Activated T-cell treated with anti-CD3 and anti-CD28 coated beads, Interleukin-2, amount 50 U/mL, for 24 hours (primary cell): ENCODE measurements around the gene C1QTNF12.
A peak's percentile ranks its signal among the peaks of the same experiment; 100 is the strongest.

ENCODE experiments used
- DNase-seq: peaks from one replicate; pipeline ENCODE4 v3.0.0-alpha.2; 2020
- H3K27ac Mint-ChIP-seq: 2 replicates; pipeline ENCODE4 v1.8.0; 2020; ENCODE audit warnings: mild to moderate bottlenecking, mixed read lengths
- H3K27me3 Mint-ChIP-seq: 2 replicates; pipeline ENCODE4 v1.8.0; 2020; ENCODE audit warnings: mixed read lengths
- H3K36me3 Mint-ChIP-seq: 2 replicates; pipeline ENCODE4 v1.8.0; 2020; ENCODE audit warnings: low read depth, mixed read lengths
- H3K4me1 Mint-ChIP-seq: 2 replicates; pipeline ENCODE4 v1.8.0; 2020; ENCODE audit warnings: low read depth, mixed read lengths
- H3K4me3 Mint-ChIP-seq: 2 replicates; pipeline ENCODE4 v1.8.0; 2020; ENCODE audit warnings: mild to moderate bottlenecking, moderate library complexity, mixed read lengths
- H3K9me3 Mint-ChIP-seq: 2 replicates; pipeline ENCODE4 v1.8.0; 2020; ENCODE audit warnings: mixed read lengths

The C1QTNF12 gene, protein sequence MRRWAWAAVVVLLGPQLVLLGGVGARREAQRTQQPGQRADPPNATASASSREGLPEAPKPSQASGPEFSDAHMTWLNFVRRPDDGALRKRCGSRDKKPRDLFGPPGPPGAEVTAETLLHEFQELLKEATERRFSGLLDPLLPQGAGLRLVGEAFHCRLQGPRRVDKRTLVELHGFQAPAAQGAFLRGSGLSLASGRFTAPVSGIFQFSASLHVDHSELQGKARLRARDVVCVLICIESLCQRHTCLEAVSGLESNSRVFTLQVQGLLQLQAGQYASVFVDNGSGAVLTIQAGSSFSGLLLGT

DNA sequence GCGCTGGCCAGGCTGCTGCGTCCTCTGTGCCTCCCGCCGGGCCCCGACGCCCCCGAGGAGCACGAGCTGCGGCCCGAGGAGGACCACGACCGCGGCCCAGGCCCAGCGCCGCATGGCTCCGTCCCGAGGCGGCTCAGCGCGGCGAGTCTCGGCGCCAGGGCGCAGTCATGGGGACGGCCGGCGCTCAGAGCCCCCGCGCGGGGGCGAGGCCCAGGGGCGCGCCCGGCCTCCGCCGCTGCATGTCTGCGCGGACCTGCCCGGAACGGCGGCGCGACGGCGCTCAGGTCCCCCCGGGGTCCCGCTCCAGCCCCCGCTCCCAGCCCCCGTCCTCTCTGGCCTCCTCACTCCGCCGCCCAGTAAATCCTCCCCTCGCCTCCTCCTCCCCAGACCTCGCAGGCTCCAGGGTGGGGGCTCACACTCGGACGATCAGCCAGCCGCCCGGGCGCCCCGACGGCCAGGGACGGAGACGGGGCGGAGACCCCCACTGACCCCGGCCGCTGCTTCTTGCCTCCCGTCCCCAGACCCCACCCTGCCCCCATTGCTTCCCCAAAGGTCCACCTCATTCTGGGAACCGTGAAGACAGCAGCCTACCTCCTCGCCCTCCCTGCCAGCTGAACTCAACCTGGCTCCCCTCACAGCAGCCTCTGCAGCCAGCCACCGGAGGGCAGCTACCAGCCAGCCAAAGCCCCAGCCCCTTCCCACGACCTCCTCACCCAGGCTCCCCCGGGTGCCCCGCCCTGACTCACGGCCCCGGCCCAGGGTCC lies at the start of gene C1QTNF12:
Gene C1QTNF12 (minus strand): TSS at position 146 of the 764 bp plus-strand sequence. CDS start 32 bp downstream, at position 114.
- Mint-ChIP-seq H3K27me3 (peaks cover 3% of the 10 kb centered on the region), H3K9me3 (no peaks in the 10 kb centered on the region), H3K36me3 (peaks cover 8% of the 10 kb centered on the region), H3K4me3 (no peak within 1 kb of the TSS), H3K27ac (no peak within 1 kb of the TSS), H3K4me1 (peaks cover 17% of the 10 kb centered on the region)
- no peak for DNase-seq

DNA sequence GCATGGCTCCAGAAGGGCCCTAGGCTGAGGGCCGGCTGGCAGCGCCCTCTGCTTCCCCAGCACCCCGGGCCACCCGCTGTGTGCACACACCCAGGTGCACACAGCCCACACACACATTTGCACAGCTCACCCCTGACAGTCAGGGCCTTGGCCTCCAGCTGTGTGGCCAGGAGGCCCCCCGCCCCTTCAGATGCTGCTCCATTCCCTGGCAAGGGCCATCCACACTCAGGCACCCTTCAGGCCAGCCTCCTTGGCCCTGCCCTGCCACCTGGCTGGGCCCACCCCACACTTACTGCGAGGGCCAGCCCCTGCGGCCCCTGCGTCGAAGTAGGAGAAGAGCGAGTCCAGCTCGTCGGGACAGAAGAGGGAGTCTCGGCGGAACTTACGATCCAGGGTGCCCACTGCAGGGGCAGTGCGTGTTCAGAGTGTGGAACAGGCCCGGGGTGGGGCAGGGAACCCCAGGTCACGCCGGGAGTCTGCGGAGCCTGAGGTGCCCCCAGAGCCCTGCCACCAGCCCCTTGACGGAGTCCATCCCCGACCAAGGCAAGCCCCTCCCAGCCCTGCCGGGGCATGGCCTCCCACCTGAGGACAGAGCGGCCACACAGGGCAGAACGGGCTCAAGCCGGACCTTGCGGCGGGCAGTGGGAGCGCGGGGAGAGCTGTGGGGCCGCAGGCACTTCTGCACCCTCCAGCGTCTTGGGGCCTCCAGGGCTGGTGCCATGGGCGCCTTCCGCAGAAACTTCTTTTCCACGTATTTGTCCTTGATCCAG lies 48.8 kb upstream of the C1QTNF12 start:
- Mint-ChIP-seq H3K4me1 (no peaks in the 10 kb centered on the region), H3K4me3 (no peak overlapping the region), H3K27me3 (no peaks in the 10 kb centered on the region), H3K9me3 (no peaks in the 10 kb centered on the region), H3K27ac (no peak overlapping the region), H3K36me3 (peaks cover 8% of the 10 kb centered on the region)
- no peak for DNase-seq

DNA sequence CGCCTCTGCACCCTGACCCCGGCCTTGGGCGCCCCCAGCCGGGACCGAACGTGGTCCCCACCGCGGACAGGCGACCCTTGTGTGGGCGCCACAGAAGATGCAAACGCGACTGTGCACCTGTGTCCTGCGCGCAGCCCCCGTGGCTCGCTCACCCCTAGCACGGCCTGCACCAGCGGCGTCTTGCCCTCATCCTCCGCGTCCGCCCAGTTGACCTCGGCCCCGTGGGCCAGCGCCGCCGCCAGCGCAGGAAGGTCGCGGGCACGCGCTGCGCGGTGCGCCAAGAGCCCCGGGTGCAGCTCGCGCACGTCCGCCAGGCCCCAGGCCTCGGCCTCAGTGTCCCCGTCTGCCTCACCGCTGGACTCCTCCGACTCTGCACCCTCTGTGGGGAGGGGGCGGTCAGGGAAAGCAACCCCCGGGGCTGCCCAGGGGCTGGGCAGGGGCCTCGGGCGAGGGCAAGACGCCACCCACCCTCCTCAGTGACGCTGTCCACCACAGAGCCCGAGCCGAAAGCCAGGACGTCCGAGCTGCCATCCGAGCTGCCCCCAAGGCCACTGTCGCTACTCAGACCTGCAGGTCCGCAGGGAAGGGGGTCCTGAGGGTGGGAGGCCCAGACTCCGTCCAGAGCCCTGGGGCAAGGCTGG lies 47.8 kb upstream of the C1QTNF12 start:
- Mint-ChIP-seq H3K4me1 (no peaks in the 10 kb centered on the region), H3K4me3 (no peak overlapping the region), H3K9me3 (no peaks in the 10 kb centered on the region), H3K27me3 (no peaks in the 10 kb centered on the region), H3K36me3 (peaks cover 8% of the 10 kb centered on the region), H3K27ac (no peak overlapping the region)
- DNase-seq = no peak

DNA sequence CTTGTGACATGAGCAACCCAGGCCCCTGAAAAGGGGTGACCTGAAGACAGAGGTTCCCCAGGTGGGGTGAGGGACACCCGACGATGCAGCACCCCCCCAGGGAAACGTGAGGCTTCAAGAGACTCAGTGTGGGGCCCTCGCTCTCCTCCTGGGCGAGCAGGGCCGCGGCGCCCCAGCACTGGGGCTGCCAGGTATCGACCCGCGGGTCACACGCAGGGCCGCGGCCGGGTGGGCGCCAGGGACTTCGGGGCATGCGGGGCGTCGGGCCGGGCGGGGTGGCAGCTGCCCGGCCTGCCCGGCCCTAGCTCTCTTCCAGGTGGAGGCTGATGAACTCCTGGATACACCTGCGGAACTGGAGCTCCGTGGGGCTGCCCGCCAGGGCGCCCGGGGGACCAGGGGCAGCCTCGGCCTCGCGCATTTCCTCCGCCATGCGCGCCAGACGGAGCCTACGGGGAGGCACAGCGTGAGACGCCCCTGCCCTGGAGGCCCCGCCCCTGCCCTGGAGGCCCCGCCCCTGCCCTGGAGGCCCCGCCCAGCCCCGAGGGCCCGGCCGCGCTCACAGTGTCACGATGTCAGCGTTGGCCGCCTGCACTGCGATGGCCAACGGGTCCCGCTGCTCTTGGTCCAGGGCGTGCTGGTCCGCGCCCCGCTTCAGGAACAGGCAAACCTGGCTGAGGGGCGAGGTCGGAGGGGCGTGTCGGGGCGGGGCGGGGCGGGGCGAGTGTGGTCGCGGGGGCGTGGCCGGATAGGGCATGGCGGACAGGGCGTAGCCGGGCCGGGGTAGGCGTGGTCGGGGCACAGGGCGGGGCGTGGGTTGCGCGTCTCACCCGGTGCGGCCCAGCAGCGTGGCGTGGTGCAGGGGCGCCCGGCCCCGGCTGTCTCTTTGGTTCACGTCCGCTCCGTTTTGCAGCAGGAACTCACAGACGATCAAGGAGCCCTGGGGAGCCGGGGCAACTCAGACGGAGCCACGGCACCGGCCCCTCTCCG lies 47.0 kb upstream of the C1QTNF12 start:
- peaks cover 8% of the 10 kb centered on the region for H3K36me3 Mint-ChIP-seq
- H3K9me3 Mint-ChIP-seq = no peaks in the 10 kb centered on the region

DNA sequence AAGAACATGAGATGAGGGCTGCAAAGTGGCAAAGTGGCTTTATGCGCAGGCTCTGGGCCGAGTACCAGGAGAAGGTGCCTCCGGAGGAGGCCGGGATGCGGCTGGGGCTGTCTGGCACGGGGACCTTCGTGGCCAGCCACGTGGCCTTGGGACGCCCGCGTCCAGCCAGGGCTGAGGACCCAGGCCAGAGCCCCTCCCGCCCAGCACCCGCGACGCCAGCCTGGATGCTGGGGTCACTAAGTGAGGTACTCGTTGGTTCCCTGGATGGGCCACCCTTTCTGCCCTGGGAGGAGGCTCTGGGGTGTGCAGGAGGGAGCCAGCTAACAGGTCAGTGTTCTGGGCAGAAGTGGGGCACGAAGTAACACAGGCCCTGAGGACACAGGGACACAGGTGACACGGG lies 46.3 kb upstream of the C1QTNF12 start:
- H3K36me3 Mint-ChIP-seq = peaks cover 6% of the 10 kb centered on the region
- DNase-seq = no peak
- H3K4me1 Mint-ChIP-seq = no peaks in the 10 kb centered on the region

More for the DNA sequence above, 47.0 kb upstream of the C1QTNF12 start:
- Mint-ChIP-seq H3K4me3 (no peak overlapping the region), H3K27ac (no peak overlapping the region), H3K4me1 (no peaks in the 10 kb centered on the region), H3K27me3 (no peaks in the 10 kb centered on the region)
- no peak for DNase-seq

DNA sequence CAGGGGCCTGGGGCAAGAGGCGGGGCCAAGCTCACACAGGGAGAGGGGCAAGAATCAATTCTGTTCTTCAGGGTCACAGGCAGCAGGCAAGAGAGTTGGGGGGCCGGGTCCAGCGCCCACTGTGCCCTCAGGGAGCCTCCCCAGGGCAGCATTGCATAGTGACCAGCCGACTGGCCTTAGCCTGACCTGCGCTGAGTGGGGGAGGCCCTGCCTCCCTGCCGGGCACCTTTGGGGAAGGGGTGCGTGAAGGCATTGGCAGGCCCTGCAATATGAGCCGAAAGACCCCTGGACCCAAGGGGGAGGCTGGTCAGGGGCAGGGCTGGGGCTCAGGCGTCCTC lies 45.9 kb upstream of the C1QTNF12 start:
- H3K27me3 Mint-ChIP-seq = no peaks in the 10 kb centered on the region
- no peak overlapping the region for H3K4me3 Mint-ChIP-seq
- H3K4me1 Mint-ChIP-seq = no peaks in the 10 kb centered on the region
- H3K36me3 Mint-ChIP-seq = peaks cover 6% of the 10 kb centered on the region
- no peak overlapping the region for H3K27ac Mint-ChIP-seq
- no peaks in the 10 kb centered on the region for H3K9me3 Mint-ChIP-seq
- no peak for DNase-seq

More for the DNA sequence above, 46.3 kb upstream of the C1QTNF12 start:
- Mint-ChIP-seq H3K27me3 (no peaks in the 10 kb centered on the region), H3K4me3 (no peak overlapping the region), H3K27ac (no peak overlapping the region), H3K9me3 (no peaks in the 10 kb centered on the region)

DNA sequence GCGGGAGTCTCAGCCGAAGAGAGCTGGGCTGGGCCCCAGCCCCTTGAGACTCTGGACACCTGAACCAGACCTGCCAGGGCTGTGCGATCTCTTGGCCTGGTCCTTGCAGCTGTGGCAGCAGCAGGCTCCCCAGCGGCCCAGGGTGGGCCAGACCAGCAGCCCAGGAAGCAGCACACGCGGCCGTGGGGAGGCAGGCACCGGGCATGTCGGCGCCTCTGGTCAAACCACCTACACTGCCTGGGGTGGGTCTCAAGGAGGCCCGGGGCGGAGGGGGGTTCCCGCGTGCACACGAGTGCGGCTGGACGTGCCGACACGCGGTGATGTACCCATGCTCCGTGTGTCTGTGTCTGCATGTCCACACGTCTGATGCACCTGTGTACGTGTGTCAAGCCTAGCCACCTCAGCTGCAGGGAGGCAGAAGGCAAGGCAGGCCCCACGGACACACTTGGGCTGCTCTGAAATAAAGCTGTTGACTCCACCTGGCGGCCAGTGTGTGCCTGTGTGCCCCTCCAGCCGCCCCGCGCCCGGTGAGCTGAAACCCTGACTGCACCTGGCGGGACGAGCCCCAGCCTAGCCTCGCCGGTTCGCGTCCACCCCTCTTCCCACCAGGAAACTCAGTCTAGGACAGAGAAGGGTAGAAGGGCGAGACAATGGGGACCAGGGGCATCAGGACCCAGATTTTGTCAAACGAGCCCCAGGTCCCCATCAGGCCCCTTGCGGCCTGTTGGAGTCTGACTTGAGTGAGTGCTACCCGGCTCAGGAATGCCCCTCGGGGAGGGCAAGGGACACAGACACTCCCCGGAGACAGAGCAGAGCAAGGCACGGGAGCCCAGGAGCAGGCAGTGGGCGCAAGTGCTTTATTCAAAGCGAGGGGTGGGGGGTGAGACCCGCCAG lies 45.3 kb upstream of the C1QTNF12 start:
- Mint-ChIP-seq H3K27me3 (no peaks in the 10 kb centered on the region), H3K4me1 (no peaks in the 10 kb centered on the region), H3K4me3 (no peak overlapping the region), H3K27ac (no peak overlapping the region), H3K9me3 (no peaks in the 10 kb centered on the region), H3K36me3 (peaks cover 6% of the 10 kb centered on the region)
- DNase-seq = peak; percentile 74

DNA sequence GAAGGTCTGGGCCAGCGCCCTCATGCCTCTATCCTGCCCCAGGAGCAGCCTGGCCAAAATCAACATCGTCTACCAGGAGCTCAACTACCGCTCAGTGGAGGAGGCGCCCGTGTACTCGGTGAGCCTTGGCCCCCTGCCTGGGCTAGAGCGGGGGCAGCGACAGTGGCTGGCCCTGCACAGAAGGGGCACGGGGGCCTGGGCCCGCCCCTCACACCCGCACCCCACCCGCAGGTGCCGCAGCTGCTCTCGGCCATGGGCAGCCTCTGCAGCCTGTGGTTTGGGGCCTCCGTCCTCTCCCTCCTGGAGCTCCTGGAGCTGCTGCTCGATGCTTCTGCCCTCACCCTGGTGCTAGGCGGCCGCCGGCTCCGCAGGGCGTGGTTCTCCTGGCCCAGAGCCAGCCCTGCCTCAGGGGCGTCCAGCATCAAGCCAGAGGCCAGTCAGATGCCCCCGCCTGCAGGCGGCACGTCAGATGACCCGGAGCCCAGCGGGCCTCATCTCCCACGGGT lies 44.6 kb upstream of the C1QTNF12 start:
- DNase-seq = no peak
- H3K27me3 Mint-ChIP-seq = no peaks in the 10 kb centered on the region
- H3K9me3 Mint-ChIP-seq = no peaks in the 10 kb centered on the region
- no peak overlapping the region for H3K27ac Mint-ChIP-seq
- H3K36me3 Mint-ChIP-seq = peaks cover 6% of the 10 kb centered on the region
- no peaks in the 10 kb centered on the region for H3K4me1 Mint-ChIP-seq
- no peak overlapping the region for H3K4me3 Mint-ChIP-seq

DNA sequence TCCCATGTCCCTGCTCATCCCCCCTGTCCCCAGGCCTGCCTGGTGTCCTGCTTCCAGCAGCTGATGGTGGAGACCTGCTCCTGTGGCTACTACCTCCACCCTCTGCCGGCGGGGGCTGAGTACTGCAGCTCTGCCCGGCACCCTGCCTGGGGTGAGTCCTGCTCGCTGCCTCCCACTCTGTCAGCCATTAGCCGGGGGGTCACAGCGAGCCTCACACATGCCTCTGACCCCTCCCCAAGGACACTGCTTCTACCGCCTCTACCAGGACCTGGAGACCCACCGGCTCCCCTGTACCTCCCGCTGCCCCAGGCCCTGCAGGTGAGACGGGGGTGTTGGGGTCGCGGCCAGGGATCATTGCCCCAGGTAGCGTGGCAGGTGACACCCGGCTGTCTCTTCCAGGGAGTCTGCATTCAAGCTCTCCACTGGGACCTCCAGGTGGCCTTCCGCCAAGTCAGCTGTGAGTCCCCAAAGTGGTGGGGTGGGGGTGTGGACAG lies 43.8 kb upstream of the C1QTNF12 start:
- Mint-ChIP-seq H3K4me3 (no peak overlapping the region), H3K36me3 (peaks cover 4% of the 10 kb centered on the region), H3K27me3 (no peaks in the 10 kb centered on the region), H3K9me3 (no peaks in the 10 kb centered on the region), H3K4me1 (no peaks in the 10 kb centered on the region), H3K27ac (peak overlapping the region; percentile 11)
- peak; percentile 72 for DNase-seq

DNA sequence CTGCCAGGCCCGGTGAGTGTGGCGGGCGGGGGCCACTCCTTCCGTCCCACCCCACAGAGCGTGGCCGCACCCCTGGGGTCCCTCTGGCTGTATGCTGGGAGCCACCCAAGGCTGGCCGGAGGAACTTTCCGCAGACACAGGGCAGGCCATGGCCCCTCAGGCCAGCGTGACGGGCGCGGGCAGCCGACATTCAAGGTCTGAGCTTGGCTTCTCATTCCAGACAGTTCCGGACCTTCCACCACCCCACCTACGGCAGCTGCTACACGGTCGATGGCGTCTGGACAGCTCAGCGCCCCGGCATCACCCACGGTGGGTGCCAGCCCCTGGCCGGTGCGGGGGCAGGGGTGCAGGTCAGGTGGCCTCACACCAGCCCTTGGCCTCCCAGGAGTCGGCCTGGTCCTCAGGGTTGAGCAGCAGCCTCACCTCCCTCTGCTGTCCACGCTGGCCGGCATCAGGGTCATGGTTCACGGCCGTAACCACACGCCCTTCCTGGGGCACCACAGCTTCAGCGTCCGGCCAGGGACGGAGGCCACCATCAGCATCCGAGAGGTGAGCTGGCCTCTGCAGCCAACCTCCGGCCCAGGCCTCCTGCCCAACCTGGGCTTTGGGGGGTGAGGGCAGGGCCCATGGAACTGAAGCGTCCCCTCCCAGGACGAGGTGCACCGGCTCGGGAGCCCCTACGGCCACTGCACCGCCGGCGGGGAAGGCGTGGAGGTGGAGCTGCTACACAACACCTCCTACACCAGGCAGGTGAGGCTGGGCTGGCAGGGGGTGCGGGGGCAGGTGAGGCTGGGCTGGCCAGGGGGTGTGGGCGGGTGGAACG lies 41.0 kb upstream of the C1QTNF12 start:
- Mint-ChIP-seq H3K4me3 (no peak overlapping the region), H3K9me3 (no peaks in the 10 kb centered on the region), H3K36me3 (no peaks in the 10 kb centered on the region), H3K27me3 (no peaks in the 10 kb centered on the region), H3K4me1 (peaks cover 5% of the 10 kb centered on the region), H3K27ac (no peak overlapping the region)
- DNase-seq = no peak

DNA sequence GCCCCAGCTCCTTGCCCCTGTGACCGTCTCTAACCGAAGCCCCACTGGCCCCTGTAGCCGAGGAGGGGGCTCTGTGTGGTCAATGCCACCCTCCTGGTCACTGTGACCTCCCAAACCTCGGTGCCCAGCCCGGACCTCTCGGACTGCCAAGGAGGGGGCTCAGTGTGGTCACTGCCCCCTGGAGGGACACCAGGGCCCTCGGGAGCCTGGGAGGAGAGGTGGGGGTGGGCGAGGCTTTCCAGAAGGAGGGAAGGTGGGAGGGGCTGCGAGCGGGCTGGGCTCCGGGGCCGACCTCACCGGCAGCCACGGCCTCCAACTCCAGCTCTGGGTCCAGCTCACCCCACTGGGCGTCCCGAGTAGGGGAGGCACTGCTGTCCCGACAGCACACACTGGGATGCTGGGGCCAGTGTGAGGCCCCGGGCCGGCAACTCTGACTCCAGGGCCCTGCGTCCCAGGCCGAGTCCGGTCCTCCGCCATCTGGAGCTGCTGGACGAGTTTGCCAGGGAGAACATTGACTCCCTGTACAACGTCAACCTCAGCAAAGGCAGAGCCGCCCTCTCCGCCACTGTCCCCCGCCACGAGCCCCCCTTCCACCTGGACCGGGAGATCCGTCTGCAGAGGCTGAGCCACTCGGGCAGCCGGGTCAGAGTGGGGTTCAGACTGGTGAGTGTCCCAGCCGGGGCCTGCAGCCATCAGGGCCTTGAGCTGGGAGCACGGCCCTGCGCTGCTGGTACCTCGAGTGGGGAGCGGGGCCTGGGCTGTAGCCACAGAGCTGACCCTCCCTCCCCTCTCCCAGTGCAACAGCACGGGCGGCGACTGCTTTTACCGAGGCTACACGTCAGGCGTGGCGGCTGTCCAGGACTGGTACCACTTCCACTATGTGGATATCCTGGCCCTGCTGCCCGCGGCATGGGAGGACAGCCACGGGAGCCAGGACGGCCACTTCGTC lies 40.1 kb upstream of the C1QTNF12 start:
- H3K36me3 Mint-ChIP-seq = no peaks in the 10 kb centered on the region
- peaks cover 5% of the 10 kb centered on the region for H3K4me1 Mint-ChIP-seq
- H3K27me3 Mint-ChIP-seq = no peaks in the 10 kb centered on the region
- H3K4me3 Mint-ChIP-seq = no peak overlapping the region
- no peak overlapping the region for H3K27ac Mint-ChIP-seq
- no peak for DNase-seq
- no peaks in the 10 kb centered on the region for H3K9me3 Mint-ChIP-seq
